H9 (cell line): ENCODE results near the gene MRPL30. TPM values are rescaled to one million over a fixed set of nuclear protein-coding genes. Genes with fewer than 3 reads are reported as not detected.

Source experiments
- DNase-seq: peaks from one replicate; pipeline ENCODE4 v3.0.0-alpha.2; 2017
- H2AFZ ChIP-seq: one replicate; pipeline ENCODE4 v1.6.1; 2013; ENCODE audit warnings: mild to moderate bottlenecking, low read length, control low read depth, moderate library complexity
- H2AK5ac ChIP-seq: 2 replicates; pipeline ENCODE4 v1.6.1; 2013; ENCODE audit warnings: low read length, control low read depth, mixed read lengths; ENCODE audit not compliant: insufficient read length
- H2BK120ac ChIP-seq: one replicate; pipeline ENCODE4 v1.6.1; 2013; ENCODE audit warnings: low read depth, mild to moderate bottlenecking, low read length, control low read depth, inconsistent platforms; ENCODE audit not compliant: poor library complexity, severe bottlenecking
- H2BK12ac ChIP-seq: 2 replicates; pipeline ENCODE4 v1.6.1; 2013; ENCODE audit warnings: low read length, control low read depth, mixed read lengths, low read depth; ENCODE audit not compliant: insufficient read length
- H2BK15ac ChIP-seq: 2 replicates; pipeline ENCODE4 v1.6.1; 2013; ENCODE audit warnings: low read depth, low read length, control low read depth
- H2BK20ac ChIP-seq: one replicate; pipeline ENCODE4 v1.6.1; 2013; ENCODE audit warnings: low read depth, mild to moderate bottlenecking, low read length, control low read depth, inconsistent platforms; ENCODE audit not compliant: poor library complexity, severe bottlenecking
- H2BK5ac ChIP-seq: 2 replicates; pipeline ENCODE4 v1.6.1; 2013; ENCODE audit warnings: low read length, control low read depth, mixed read lengths; ENCODE audit not compliant: insufficient read length
- H3K14ac ChIP-seq: 2 replicates; pipeline ENCODE4 v1.6.1; 2013; ENCODE audit warnings: low read length, control low read depth; ENCODE audit not compliant: insufficient read depth
- H3K18ac ChIP-seq: 2 replicates; pipeline ENCODE4 v1.6.1; 2013; ENCODE audit warnings: low read depth, mild to moderate bottlenecking, mixed read lengths, low read length, control low read depth; ENCODE audit not compliant: insufficient read length
- H3K23ac ChIP-seq: 2 replicates; pipeline ENCODE4 v1.6.1; 2013; ENCODE audit warnings: low read length, control low read depth, mixed read lengths, low read depth; ENCODE audit not compliant: insufficient read length
- H3K23me2 ChIP-seq: 2 replicates; pipeline ENCODE4 v1.6.1; 2013; ENCODE audit warnings: low read depth, mild to moderate bottlenecking, mixed read lengths, low read length, control low read depth; ENCODE audit not compliant: insufficient read length, poor library complexity, severe bottlenecking
- H3K27ac ChIP-seq: 2 replicates; pipeline ENCODE4 v1.5.1; 2013; ENCODE audit warnings: low read length, control low read depth, mixed read lengths, low read depth; ENCODE audit not compliant: insufficient read length
- H3K27me3 ChIP-seq: 2 replicates; pipeline ENCODE4 v1.6.1; 2013; ENCODE audit warnings: low read length, control low read depth, inconsistent platforms; ENCODE audit not compliant: insufficient read depth
- H3K4ac ChIP-seq: 2 replicates; pipeline ENCODE4 v1.6.1; 2013; ENCODE audit warnings: low read depth, mild to moderate bottlenecking, control low read depth, inconsistent platforms, low read length, moderate library complexity
- H3K4me1 ChIP-seq: 2 replicates; pipeline ENCODE4 v1.6.1; 2013; ENCODE audit warnings: low read length, control low read depth, inconsistent platforms; ENCODE audit not compliant: insufficient read depth
- H3K4me2 ChIP-seq: 2 replicates; pipeline ENCODE4 v1.6.1; 2013; ENCODE audit warnings: low read length, control low read depth, mixed read lengths; ENCODE audit not compliant: insufficient read length, insufficient read depth
- H3K56ac ChIP-seq: 2 replicates; pipeline ENCODE4 v1.6.1; 2013; ENCODE audit warnings: low read depth, mild to moderate bottlenecking, mixed read lengths, low read length, control low read depth; ENCODE audit not compliant: insufficient read length
- H3K79me1 ChIP-seq: 2 replicates; pipeline ENCODE4 v1.6.1; 2013; ENCODE audit warnings: low read depth, mild to moderate bottlenecking, moderate library complexity, low read length, control low read depth, inconsistent platforms; ENCODE audit not compliant: insufficient read depth, poor library complexity, severe bottlenecking
- H3K79me2 ChIP-seq: 2 replicates; pipeline ENCODE4 v1.6.1; 2013; ENCODE audit warnings: low read length, control low read depth, inconsistent platforms; ENCODE audit not compliant: insufficient read depth
- H3K9ac ChIP-seq: 2 replicates; pipeline ENCODE4 v1.6.1; 2013; ENCODE audit warnings: low read length, control low read depth, mixed read lengths; ENCODE audit not compliant: insufficient read length; ENCODE audit errors: extremely low read depth
- H3K9me3 ChIP-seq: one replicate; pipeline ENCODE4 v1.6.1; 2013; ENCODE audit warnings: low read depth, low read length, inconsistent platforms; ENCODE audit not compliant: control insufficient read depth
- H3T11ph ChIP-seq: one replicate; pipeline ENCODE4 v1.6.1; 2013; ENCODE audit warnings: mild to moderate bottlenecking, low read length, control low read depth, inconsistent platforms
- H4K20me1 ChIP-seq: one replicate; pipeline ENCODE4 v1.6.1; 2013; ENCODE audit not compliant: control insufficient read depth, insufficient read length, insufficient read depth
- H4K5ac ChIP-seq: 2 replicates; pipeline ENCODE4 v1.6.1; 2013; ENCODE audit warnings: low read depth, mild to moderate bottlenecking, mixed read lengths, low read length, control low read depth; ENCODE audit not compliant: insufficient read length
- H4K8ac ChIP-seq: replicated peaks from 2 replicates; pipeline ENCODE4 v1.6.1; 2013; ENCODE audit warnings: low read length, control low read depth, mixed read lengths, low read depth; ENCODE audit not compliant: insufficient read length
- H4K91ac ChIP-seq: 2 replicates; pipeline ENCODE4 v1.6.1; 2013; ENCODE audit warnings: low read depth, mild to moderate bottlenecking, moderate library complexity, mixed read lengths, low read length, control low read depth; ENCODE audit not compliant: insufficient read length
- H3K27ac Mint-ChIP-seq, 3 experiments: 2 replicates in 2 of 3; 3 replicates in 1 of 3; pipeline ENCODE4 v1.8.0; 2020 to 2021; ENCODE audit warnings: mixed read lengths in 3 of 3, mild to moderate bottlenecking in 1 of 3, moderate library complexity in 1 of 3
- H3K27me3 Mint-ChIP-seq: 2 replicates; pipeline ENCODE4 v1.8.0; 2021; ENCODE audit warnings: low read depth, mild to moderate bottlenecking, moderate library complexity, mixed read lengths
- H3K36me3 Mint-ChIP-seq, 3 experiments: 2 replicates in 2 of 3; 3 replicates in 1 of 3; pipeline ENCODE4 v1.8.0; 2020 to 2021; ENCODE audit warnings: low read depth in 3 of 3, mixed read lengths in 3 of 3; ENCODE audit not compliant: insufficient read depth in 1 of 3
- H3K4me1 Mint-ChIP-seq, 2 experiments: 2 replicates each; pipeline ENCODE4 v1.8.0; 2020; ENCODE audit warnings: mixed read lengths in 2 of 2
- H3K4me3 Mint-ChIP-seq, 2 experiments: 2 replicates in 1 of 2; 3 replicates in 1 of 2; pipeline ENCODE4 v1.8.0; 2020 to 2021; ENCODE audit warnings: mild to moderate bottlenecking in 2 of 2, mixed read lengths in 2 of 2, moderate library complexity in 1 of 2
- H3K9me3 Mint-ChIP-seq, 2 experiments: 2 replicates in 1 of 2; 3 replicates in 1 of 2; pipeline ENCODE4 v1.8.0; 2020; ENCODE audit warnings: mild to moderate bottlenecking in 2 of 2, mixed read lengths in 2 of 2, moderate library complexity in 1 of 2
- CTCF ChIP-seq: fragments of 200-600 bp; sonication (generic); conservative IDR thresholded peaks from 3 replicates; pipeline ENCODE4 v1.8.0; 2021; ENCODE audit warnings: antibody characterized with exemption, mild to moderate bottlenecking
- WGBS: extraction: QIAGEN DNeasy Blood & Tissue Kit; methylation state at CpG from one replicate; pipeline ENCODE4 v1.1.7; 2013; ENCODE audit warnings: missing lambda C conversion rate, low lambda C conversion rate, mixed read lengths; ENCODE audit not compliant: insufficient read length; ENCODE audit errors: extremely low coverage; 5-methylcytosine and 5-hydroxymethylcytosine counted together
- total RNA-seq: library from RNA; stranded (reverse); gene quantifications from 2 replicates; pipeline ENCODE4 v1.2.1, GENCODE V29; 2021

The MRPL30 gene
- total RNA-seq, 1 experiment from 2014 or later = 50.8 TPM

GRCh38 chr2:99150706-99151105 is 30.3 kb upstream of the MRPL30 start:
- no peak overlapping the region for H2BK20ac ChIP-seq
- Mint-ChIP-seq H3K36me3 (no peaks in the 10 kb centered on the region; a peak in 3 of 7 replicates), H3K4me1 (peaks cover 9 to 13% of the 10 kb centered on the region in 2 experiments), H3K9me3 (no peaks in the 10 kb centered on the region), H3K4me3 (no peak overlapping the region), H3K27ac (no peak overlapping the region), H3K27me3 (no peaks in the 10 kb centered on the region)
- H3K9ac ChIP-seq = no peak overlapping the region
- H2AK5ac ChIP-seq = no peak overlapping the region
- H3K9me3 ChIP-seq = no peaks in the 10 kb centered on the region
- no peak overlapping the region for H2BK12ac ChIP-seq
- no peak for DNase-seq
- H3K4me1 ChIP-seq = 0 out of 2 replicates have a peak, but pooled peaks cover 2% of the 10 kb centered on the region
- no peak overlapping the region for H3K23ac ChIP-seq
- no peaks in the 10 kb centered on the region for H3K79me1 ChIP-seq
- peaks cover 12% of the 10 kb centered on the region for H3K23me2 ChIP-seq
- H3T11ph ChIP-seq = no peak overlapping the region
- no peak overlapping the region for H3K18ac ChIP-seq
- no peak overlapping the region for H4K5ac ChIP-seq
- no peak overlapping the region for H2AFZ ChIP-seq
- no peak overlapping the region for H3K27ac ChIP-seq
- peaks cover 2% of the 10 kb centered on the region for H4K20me1 ChIP-seq
- no CpG with 5 or more reads among the region's 1 CpG for WGBS
- H3K4ac ChIP-seq = no peak overlapping the region
- no peak overlapping the region for H2BK5ac ChIP-seq
- no peak overlapping the region for H2BK15ac ChIP-seq
- H2BK120ac ChIP-seq = no peak overlapping the region
- H3K4me2 ChIP-seq = no peak overlapping the region
- no peak overlapping the region for H4K8ac ChIP-seq
- no peak overlapping the region for H3K14ac ChIP-seq
- H3K56ac ChIP-seq = no peak overlapping the region
- no peaks in the 10 kb centered on the region for H3K27me3 ChIP-seq
- H4K91ac ChIP-seq = no peak overlapping the region
- TF ChIP-seq CTCF = no peak
- H3K79me2 ChIP-seq = no peaks in the 10 kb centered on the region
